ENCODE data around the gene RTN4R.
"Not testable (repeated sequence)": the region's sequence is repeated elsewhere in the genome, so short reads cannot be mapped to it uniquely, and the experiment has no call there.

GRCh38 chr22:20266667-20267440 lies 1.3 kb downstream of the RTN4R start:
- TF ChIP-seq CTCF (IDR thresholded peaks at IDR 0.05; ENCODE audit: low read depth, low read length, poor library complexity, severe bottlenecking); EZH2phosphoT487 (IDR thresholded peaks at IDR 0.05; ENCODE audit: borderline replicate concordance, low read length): not testable (repeated sequence)

All from DOHH2 (cell line).